Mesothelial cell of epicardium (in vitro differentiated cells): Measurements from ENCODE around the gene TRAP1. TPM values are rescaled to one million over a fixed set of nuclear protein-coding genes. Genes with fewer than 3 reads are reported as not detected.

ENCODE experiments used
- DNase-seq, 2 experiments: peaks; one replicate each; pipeline ENCODE4 v3.0.0; 2021; ENCODE audit warnings: low spot score in 2 of 2; ENCODE audit not compliant: unreplicated experiment in 2 of 2
- H3K27ac Mint-ChIP-seq: 2 replicates; pipeline ENCODE4 v1.8.0; 2021; ENCODE audit warnings: mixed read lengths
- H3K27me3 Mint-ChIP-seq: 2 replicates; pipeline ENCODE4 v1.8.0; 2021; ENCODE audit warnings: low read depth, mixed read lengths
- H3K36me3 Mint-ChIP-seq: 2 replicates; pipeline ENCODE4 v1.8.0; 2021; ENCODE audit warnings: mixed read lengths
- H3K4me1 Mint-ChIP-seq: 2 replicates; pipeline ENCODE4 v1.8.0; 2021; ENCODE audit warnings: mixed read lengths
- H3K4me3 Mint-ChIP-seq: 2 replicates; pipeline ENCODE4 v1.8.0; 2021; ENCODE audit warnings: mild to moderate bottlenecking, moderate library complexity, mixed read lengths
- H3K9me3 Mint-ChIP-seq: 2 replicates; pipeline ENCODE4 v1.8.0; 2021; ENCODE audit warnings: mixed read lengths
- total RNA-seq: library from RNA; stranded (reverse); gene quantifications from 3 replicates; pipeline ENCODE4 v1.2.1, GENCODE V29; 2021
- TF ChIP-seq, protein P1 (sequence below): fragments of 200-600 bp; sonication (generic); IDR thresholded peaks from one replicate; pipeline ENCODE4 v1.5.0; 2021; ENCODE audit warnings: antibody characterized with exemption; ENCODE audit not compliant: unreplicated experiment

Gene TRAP1
- total RNA-seq, 1 donor from 2014 or later: 149 TPM

- TF ChIP-seq, protein P1, sequence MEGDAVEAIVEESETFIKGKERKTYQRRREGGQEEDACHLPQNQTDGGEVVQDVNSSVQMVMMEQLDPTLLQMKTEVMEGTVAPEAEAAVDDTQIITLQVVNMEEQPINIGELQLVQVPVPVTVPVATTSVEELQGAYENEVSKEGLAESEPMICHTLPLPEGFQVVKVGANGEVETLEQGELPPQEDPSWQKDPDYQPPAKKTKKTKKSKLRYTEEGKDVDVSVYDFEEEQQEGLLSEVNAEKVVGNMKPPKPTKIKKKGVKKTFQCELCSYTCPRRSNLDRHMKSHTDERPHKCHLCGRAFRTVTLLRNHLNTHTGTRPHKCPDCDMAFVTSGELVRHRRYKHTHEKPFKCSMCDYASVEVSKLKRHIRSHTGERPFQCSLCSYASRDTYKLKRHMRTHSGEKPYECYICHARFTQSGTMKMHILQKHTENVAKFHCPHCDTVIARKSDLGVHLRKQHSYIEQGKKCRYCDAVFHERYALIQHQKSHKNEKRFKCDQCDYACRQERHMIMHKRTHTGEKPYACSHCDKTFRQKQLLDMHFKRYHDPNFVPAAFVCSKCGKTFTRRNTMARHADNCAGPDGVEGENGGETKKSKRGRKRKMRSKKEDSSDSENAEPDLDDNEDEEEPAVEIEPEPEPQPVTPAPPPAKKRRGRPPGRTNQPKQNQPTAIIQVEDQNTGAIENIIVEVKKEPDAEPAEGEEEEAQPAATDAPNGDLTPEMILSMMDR: no peak
- Mint-ChIP-seq H3K27me3 (no peaks in the 10 kb centered on the region), H3K4me1 (no peaks in the 10 kb centered on the region), H3K9me3 (no peaks in the 10 kb centered on the region), H3K36me3 (peaks cover 3% of the 10 kb centered on the region), H3K27ac (no peak overlapping the region), H3K4me3 (no peak overlapping the region)
- DNase-seq: no peak
These were observed 91.2 kb downstream of the TRAP1 start for GRCh38 chr16:3625911-3626732.

DNA sequence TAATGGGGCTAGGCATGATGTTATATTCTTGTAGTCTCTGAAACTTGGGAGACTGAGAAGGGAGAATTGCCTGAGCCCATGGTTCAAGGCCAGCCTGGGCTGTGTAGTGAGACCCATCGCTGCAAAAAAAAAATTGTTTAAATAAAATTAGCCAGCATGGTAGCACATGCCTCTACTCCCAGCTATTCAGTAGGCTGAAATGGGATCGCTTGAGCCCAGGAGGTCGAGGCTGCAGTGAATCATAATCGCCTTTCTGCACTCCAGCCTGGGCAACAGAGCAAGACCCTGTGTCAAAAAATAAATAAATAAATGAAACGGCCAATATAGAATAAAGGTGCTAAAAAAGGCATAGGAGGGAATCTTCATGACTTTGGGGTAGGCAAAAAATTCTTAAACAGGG is 92.0 kb downstream of the TRAP1 start:
- H3K4me1 Mint-ChIP-seq: no peaks in the 10 kb centered on the region
- no peaks in the 10 kb centered on the region for H3K9me3 Mint-ChIP-seq
- TF ChIP-seq, protein P1: no peak
- no peak overlapping the region for H3K27ac Mint-ChIP-seq
- DNase-seq: no peak
- no peaks in the 10 kb centered on the region for H3K27me3 Mint-ChIP-seq
- peaks cover 3% of the 10 kb centered on the region for H3K36me3 Mint-ChIP-seq
- H3K4me3 Mint-ChIP-seq: no peak overlapping the region

DNA sequence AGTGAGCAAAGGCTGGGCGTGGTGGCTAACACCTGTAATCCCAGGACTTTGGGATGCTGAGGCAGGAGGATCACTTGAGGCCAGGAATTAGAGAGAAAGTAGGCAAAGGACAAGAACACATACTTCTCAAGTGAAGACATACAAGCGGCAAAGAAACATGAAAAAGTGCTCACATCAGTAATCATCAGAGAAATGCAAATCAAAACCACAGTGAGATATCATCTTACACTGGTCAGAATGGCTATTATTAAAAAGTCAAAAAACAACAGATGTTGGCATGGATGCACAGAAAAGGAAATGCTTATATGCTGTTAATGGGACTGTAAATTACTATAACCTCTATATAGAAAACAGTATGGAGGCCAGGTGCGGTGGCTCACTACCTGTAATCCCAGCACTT is 93.7 kb downstream of the TRAP1 start:
- Mint-ChIP-seq H3K36me3 (no peaks in the 10 kb centered on the region), H3K4me3 (no peak overlapping the region), H3K4me1 (no peaks in the 10 kb centered on the region), H3K27me3 (no peaks in the 10 kb centered on the region), H3K27ac (no peak overlapping the region), H3K9me3 (no peaks in the 10 kb centered on the region)
- DNase-seq: no peak
- TF ChIP-seq, protein P1: no peak

DNA sequence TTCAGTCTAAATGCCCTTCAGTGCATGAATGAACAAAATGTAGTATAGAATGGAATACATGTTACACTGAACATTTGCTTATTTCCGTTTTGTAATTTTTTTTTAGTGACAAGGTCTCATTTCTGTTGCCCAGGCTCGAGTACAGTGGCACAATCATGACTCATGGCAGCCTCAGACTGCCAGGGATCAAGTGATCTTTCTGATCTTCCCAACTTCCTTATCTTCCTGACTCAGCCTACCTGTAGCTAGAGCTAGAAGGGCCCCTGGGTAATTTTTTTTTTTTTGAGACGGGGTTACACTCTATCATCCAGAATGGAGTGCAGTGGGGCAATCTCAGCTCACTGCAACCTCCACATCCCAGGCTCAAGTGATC is 98.6 kb downstream of the TRAP1 start:
- H3K9me3 Mint-ChIP-seq: peaks cover 3% of the 10 kb centered on the region
- no peak for DNase-seq
- TF ChIP-seq, protein P1: no peak
- H3K27ac Mint-ChIP-seq: peak overlapping the region; percentile 25
- no peak overlapping the region for H3K4me3 Mint-ChIP-seq
- H3K36me3 Mint-ChIP-seq: peaks cover 10% of the 10 kb centered on the region
- H3K4me1 Mint-ChIP-seq: no peaks in the 10 kb centered on the region
- no peaks in the 10 kb centered on the region for H3K27me3 Mint-ChIP-seq

GRCh38 chr16:3612510-3613466 is 104.5 kb downstream of the TRAP1 start:
- peak overlapping the region; percentile 98 for H3K4me3 Mint-ChIP-seq
- H3K9me3 Mint-ChIP-seq: peaks cover 3% of the 10 kb centered on the region
- H3K36me3 Mint-ChIP-seq: peaks cover 13% of the 10 kb centered on the region
- TF ChIP-seq, protein P1: no peak
- no peak for DNase-seq
- no peaks in the 10 kb centered on the region for H3K27me3 Mint-ChIP-seq
- H3K27ac Mint-ChIP-seq: peak overlapping the region; percentile 86
- peaks cover 28% of the 10 kb centered on the region for H3K4me1 Mint-ChIP-seq
